Prostate gland (tissue), 2 donors: Measurements from ENCODE around the gene IL10. TPM values are rescaled to one million over a fixed set of nuclear protein-coding genes. Genes with fewer than 3 reads are reported as not detected.

Experiments used
- DNase-seq: peaks from one replicate; pipeline ENCODE4 v3.0.0-alpha.2; 2019; ENCODE audit warnings: low spot score
- H3K27ac ChIP-seq, 2 donors: fragments of 200-600 bp; sonication (generic); 2 replicates each; pipeline ENCODE4 v1.5.1; 2017 to 2019
- H3K27me3 ChIP-seq: fragments of 200-600 bp; sonication (generic); replicated peaks from 2 replicates; pipeline ENCODE4 v1.5.1; 2019; ENCODE audit not compliant: insufficient read depth
- H3K36me3 ChIP-seq, 2 donors: fragments of 200-600 bp; sonication (generic); 1 replicate in 1 of 2; 2 replicates in 1 of 2; pipeline versions ENCODE4 v1.5.1 to v1.8.1; 2017 to 2019
- H3K4me1 ChIP-seq: fragments of 200-600 bp; sonication (generic); replicated peaks from 2 replicates; pipeline ENCODE4 v1.5.1; 2019
- H3K4me3 ChIP-seq, 2 donors: fragments of 200-600 bp; sonication (generic); 2 replicates each; pipeline ENCODE4 v1.5.1; 2017 to 2019
- H3K9me3 ChIP-seq: fragments of 200-600 bp; sonication (generic); 2 replicates; pipeline ENCODE4 v1.5.1; 2017
- CTCF ChIP-seq, 4 experiments: fragments of 200-600 bp in 2 of 4; fragments of 450-650 bp in 2 of 4; sonication (generic) in 2 of 4; IDR thresholded peaks; 1 replicate in 3 of 4; 2 replicates in 1 of 4; pipeline ENCODE4 v1.5.1; 2016 to 2019; ENCODE audit warnings: antibody characterized with exemption in 4 of 4, mild to moderate bottlenecking in 2 of 4, moderate library complexity in 2 of 4
- POLR2A ChIP-seq: fragments of 450-650 bp; IDR thresholded peaks from one replicate; pipeline ENCODE4 v1.6.1; 2016; ENCODE audit warnings: antibody characterized with exemption, mild to moderate bottlenecking
- POLR2AphosphoS5 ChIP-seq: sonication (generic); formaldehyde crosslinking; IDR thresholded peaks from one replicate; pipeline ENCODE4 v1.6.1; 2017; ENCODE audit warnings: antibody characterized with exemption
- WGBS: methylation state at CpG from one replicate; pipeline ENCODE4 v1.1.5; 2018; 5-methylcytosine and 5-hydroxymethylcytosine counted together
- intact Hi-C: fragments of 100-400 bp; cut with DNase I; formaldehyde crosslinking; loops from one replicate; pipeline ENCODE4 v1.14.2; 2022
- total RNA-seq, 2 donors: library from RNA; depleted of rRNA; stranded (reverse); fragments of >200 nt; gene quantifications; one replicate each; pipeline ENCODE4 v1.1.0, GENCODE V29; 2016

The IL10 gene
- total RNA-seq, 2 donors from 2014 or later = not detected

DNA sequence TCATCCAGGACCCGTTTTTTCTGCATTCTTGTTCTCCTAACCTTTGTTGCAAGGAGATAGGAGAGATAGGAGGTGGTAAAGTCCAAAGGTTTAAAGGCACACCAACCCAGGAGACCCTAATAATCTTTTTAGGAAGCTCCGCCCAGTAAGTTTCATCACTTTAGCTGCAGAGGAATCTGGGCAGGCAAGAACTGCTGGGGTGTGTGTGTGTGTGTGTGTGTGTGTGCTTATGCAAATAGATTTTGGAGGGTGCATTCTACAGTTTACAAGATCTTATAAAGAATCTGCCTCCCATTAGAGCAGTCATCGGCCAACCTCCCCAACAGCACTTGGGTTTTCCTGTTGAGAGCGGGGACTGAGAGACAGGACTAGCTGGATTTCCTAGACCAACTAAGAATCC lies 3.9 kb upstream of the IL10 start:
- no peaks in the 10 kb centered on the region for H3K36me3 ChIP-seq
- H3K27me3 ChIP-seq = no peaks in the 10 kb centered on the region
- H3K9me3 ChIP-seq = no peaks in the 10 kb centered on the region
- TF ChIP-seq POLR2AphosphoS5 (peak; percentile 52), POLR2A (no peak), CTCF (IDR thresholded peaks at IDR 0.05) (no peak)
- WGBS = 32% methylated on average over 4 of the region's 4 CpGs
- H3K4me1 ChIP-seq = no peaks in the 10 kb centered on the region
- no peak overlapping the region for H3K27ac ChIP-seq
- no peak overlapping the region for H3K4me3 ChIP-seq
- intact Hi-C loops = no loop called here
- DNase-seq = peak; percentile 79

GRCh38 chr1:206774093-206774492 lies 1.8 kb upstream of the IL10 start:
- Histone ChIP-seq H3K36me3 (no peaks in the 10 kb centered on the region), H3K4me1 (no peaks in the 10 kb centered on the region), H3K4me3 (no peak overlapping the region), H3K27me3 (no peaks in the 10 kb centered on the region), H3K9me3 (no peaks in the 10 kb centered on the region), H3K27ac (no peak overlapping the region)
- 82% methylated on average over 3 of the region's 3 CpGs for WGBS
- intact Hi-C loops = no loop called here
- no peak for DNase-seq
- TF ChIP-seq POLR2AphosphoS5 (no peak), CTCF (IDR thresholded peaks at IDR 0.05) (no peak), POLR2A (no peak)

GRCh38 chr1:206771338-206771692 lies 979 bp downstream of the IL10 start:
- Histone ChIP-seq H3K36me3 (no peaks in the 10 kb centered on the region), H3K4me3 (no peak overlapping the region), H3K27ac (no peak overlapping the region), H3K27me3 (no peaks in the 10 kb centered on the region), H3K4me1 (no peaks in the 10 kb centered on the region), H3K9me3 (no peaks in the 10 kb centered on the region)
- 66% methylated on average over 4 of the region's 4 CpGs for WGBS
- intact Hi-C loops = no loop called here
- no peak for DNase-seq
- no peak for TF ChIP-seq POLR2AphosphoS5
- TF ChIP-seq POLR2A = no peak
- TF ChIP-seq CTCF (IDR thresholded peaks at IDR 0.05) = no peak

- no peak for DNase-seq
- no peaks in the 10 kb centered on the region for H3K9me3 ChIP-seq
- H3K4me3 ChIP-seq = no peak within 1 kb of the TSS
- no peaks in the 10 kb centered on the region for H3K36me3 ChIP-seq
- intact Hi-C loops = no loop called here
- no peaks in the 10 kb centered on the region for H3K27me3 ChIP-seq
- H3K4me1 ChIP-seq = no peaks in the 10 kb centered on the region
- no peak for TF ChIP-seq POLR2AphosphoS5
- no peak for TF ChIP-seq CTCF (IDR thresholded peaks at IDR 0.05)
- TF ChIP-seq POLR2A = no peak
- WGBS = 68% methylated on average over 9 of the region's 9 CpGs
- no peak within 1 kb of the TSS for H3K27ac ChIP-seq
Observed at GRCh38 chr1:206770531-206771337, 1.6 kb downstream of the IL10 start, which contains the start of gene IL19. Gene IL19, plus strand, starts transcription at chr1:206770773. Its CDS starts 65,890 bp downstream, at chr1:206836663.

GRCh38 chr1:206769304-206769731 lies 3.0 kb downstream of the IL10 start:
- Histone ChIP-seq H3K9me3 (no peaks in the 10 kb centered on the region), H3K36me3 (no peaks in the 10 kb centered on the region), H3K27me3 (no peaks in the 10 kb centered on the region), H3K4me3 (no peak overlapping the region), H3K4me1 (no peaks in the 10 kb centered on the region), H3K27ac (no peak overlapping the region)
- TF ChIP-seq CTCF (IDR thresholded peaks at IDR 0.05) = no peak
- WGBS = 78% methylated on average over 7 of the region's 7 CpGs
- intact Hi-C loops = no loop called here
- no peak for DNase-seq
